H9 (cell line): ENCODE results near the gene HMG20B. TPM values are rescaled to one million over a fixed set of nuclear protein-coding genes. Genes with fewer than 3 reads are reported as not detected.

Source experiments
- DNase-seq: peaks from one replicate; pipeline ENCODE4 v3.0.0-alpha.2; 2017
- H2AFZ ChIP-seq: one replicate; pipeline ENCODE4 v1.6.1; 2013; ENCODE audit warnings: mild to moderate bottlenecking, low read length, control low read depth, moderate library complexity
- H2AK5ac ChIP-seq: 2 replicates; pipeline ENCODE4 v1.6.1; 2013; ENCODE audit warnings: low read length, control low read depth, mixed read lengths; ENCODE audit not compliant: insufficient read length
- H2BK120ac ChIP-seq: one replicate; pipeline ENCODE4 v1.6.1; 2013; ENCODE audit warnings: low read depth, mild to moderate bottlenecking, low read length, control low read depth, inconsistent platforms; ENCODE audit not compliant: poor library complexity, severe bottlenecking
- H2BK12ac ChIP-seq: 2 replicates; pipeline ENCODE4 v1.6.1; 2013; ENCODE audit warnings: low read length, control low read depth, mixed read lengths, low read depth; ENCODE audit not compliant: insufficient read length
- H2BK15ac ChIP-seq: 2 replicates; pipeline ENCODE4 v1.6.1; 2013; ENCODE audit warnings: low read depth, low read length, control low read depth
- H2BK20ac ChIP-seq: one replicate; pipeline ENCODE4 v1.6.1; 2013; ENCODE audit warnings: low read depth, mild to moderate bottlenecking, low read length, control low read depth, inconsistent platforms; ENCODE audit not compliant: poor library complexity, severe bottlenecking
- H2BK5ac ChIP-seq: 2 replicates; pipeline ENCODE4 v1.6.1; 2013; ENCODE audit warnings: low read length, control low read depth, mixed read lengths; ENCODE audit not compliant: insufficient read length
- H3K14ac ChIP-seq: 2 replicates; pipeline ENCODE4 v1.6.1; 2013; ENCODE audit warnings: low read length, control low read depth; ENCODE audit not compliant: insufficient read depth
- H3K18ac ChIP-seq: 2 replicates; pipeline ENCODE4 v1.6.1; 2013; ENCODE audit warnings: low read depth, mild to moderate bottlenecking, mixed read lengths, low read length, control low read depth; ENCODE audit not compliant: insufficient read length
- H3K23ac ChIP-seq: 2 replicates; pipeline ENCODE4 v1.6.1; 2013; ENCODE audit warnings: low read length, control low read depth, mixed read lengths, low read depth; ENCODE audit not compliant: insufficient read length
- H3K23me2 ChIP-seq: 2 replicates; pipeline ENCODE4 v1.6.1; 2013; ENCODE audit warnings: low read depth, mild to moderate bottlenecking, mixed read lengths, low read length, control low read depth; ENCODE audit not compliant: insufficient read length, poor library complexity, severe bottlenecking
- H3K27ac ChIP-seq: 2 replicates; pipeline ENCODE4 v1.5.1; 2013; ENCODE audit warnings: low read length, control low read depth, mixed read lengths, low read depth; ENCODE audit not compliant: insufficient read length
- H3K27me3 ChIP-seq: 2 replicates; pipeline ENCODE4 v1.6.1; 2013; ENCODE audit warnings: low read length, control low read depth, inconsistent platforms; ENCODE audit not compliant: insufficient read depth
- H3K4ac ChIP-seq: 2 replicates; pipeline ENCODE4 v1.6.1; 2013; ENCODE audit warnings: low read depth, mild to moderate bottlenecking, control low read depth, inconsistent platforms, low read length, moderate library complexity
- H3K4me1 ChIP-seq: 2 replicates; pipeline ENCODE4 v1.6.1; 2013; ENCODE audit warnings: low read length, control low read depth, inconsistent platforms; ENCODE audit not compliant: insufficient read depth
- H3K4me2 ChIP-seq: 2 replicates; pipeline ENCODE4 v1.6.1; 2013; ENCODE audit warnings: low read length, control low read depth, mixed read lengths; ENCODE audit not compliant: insufficient read length, insufficient read depth
- H3K56ac ChIP-seq: 2 replicates; pipeline ENCODE4 v1.6.1; 2013; ENCODE audit warnings: low read depth, mild to moderate bottlenecking, mixed read lengths, low read length, control low read depth; ENCODE audit not compliant: insufficient read length
- H3K79me1 ChIP-seq: 2 replicates; pipeline ENCODE4 v1.6.1; 2013; ENCODE audit warnings: low read depth, mild to moderate bottlenecking, moderate library complexity, low read length, control low read depth, inconsistent platforms; ENCODE audit not compliant: insufficient read depth, poor library complexity, severe bottlenecking
- H3K79me2 ChIP-seq: 2 replicates; pipeline ENCODE4 v1.6.1; 2013; ENCODE audit warnings: low read length, control low read depth, inconsistent platforms; ENCODE audit not compliant: insufficient read depth
- H3K9ac ChIP-seq: 2 replicates; pipeline ENCODE4 v1.6.1; 2013; ENCODE audit warnings: low read length, control low read depth, mixed read lengths; ENCODE audit not compliant: insufficient read length; ENCODE audit errors: extremely low read depth
- H3K9me3 ChIP-seq: one replicate; pipeline ENCODE4 v1.6.1; 2013; ENCODE audit warnings: low read depth, low read length, inconsistent platforms; ENCODE audit not compliant: control insufficient read depth
- H3T11ph ChIP-seq: one replicate; pipeline ENCODE4 v1.6.1; 2013; ENCODE audit warnings: mild to moderate bottlenecking, low read length, control low read depth, inconsistent platforms
- H4K20me1 ChIP-seq: one replicate; pipeline ENCODE4 v1.6.1; 2013; ENCODE audit not compliant: control insufficient read depth, insufficient read length, insufficient read depth
- H4K5ac ChIP-seq: 2 replicates; pipeline ENCODE4 v1.6.1; 2013; ENCODE audit warnings: low read depth, mild to moderate bottlenecking, mixed read lengths, low read length, control low read depth; ENCODE audit not compliant: insufficient read length
- H4K8ac ChIP-seq: replicated peaks from 2 replicates; pipeline ENCODE4 v1.6.1; 2013; ENCODE audit warnings: low read length, control low read depth, mixed read lengths, low read depth; ENCODE audit not compliant: insufficient read length
- H4K91ac ChIP-seq: 2 replicates; pipeline ENCODE4 v1.6.1; 2013; ENCODE audit warnings: low read depth, mild to moderate bottlenecking, moderate library complexity, mixed read lengths, low read length, control low read depth; ENCODE audit not compliant: insufficient read length
- H3K27ac Mint-ChIP-seq, 3 experiments: 2 replicates in 2 of 3; 3 replicates in 1 of 3; pipeline ENCODE4 v1.8.0; 2020 to 2021; ENCODE audit warnings: mixed read lengths in 3 of 3, mild to moderate bottlenecking in 1 of 3, moderate library complexity in 1 of 3
- H3K27me3 Mint-ChIP-seq: 2 replicates; pipeline ENCODE4 v1.8.0; 2021; ENCODE audit warnings: low read depth, mild to moderate bottlenecking, moderate library complexity, mixed read lengths
- H3K36me3 Mint-ChIP-seq, 3 experiments: 2 replicates in 2 of 3; 3 replicates in 1 of 3; pipeline ENCODE4 v1.8.0; 2020 to 2021; ENCODE audit warnings: low read depth in 3 of 3, mixed read lengths in 3 of 3; ENCODE audit not compliant: insufficient read depth in 1 of 3
- H3K4me1 Mint-ChIP-seq, 2 experiments: 2 replicates each; pipeline ENCODE4 v1.8.0; 2020; ENCODE audit warnings: mixed read lengths in 2 of 2
- H3K4me3 Mint-ChIP-seq, 2 experiments: 2 replicates in 1 of 2; 3 replicates in 1 of 2; pipeline ENCODE4 v1.8.0; 2020 to 2021; ENCODE audit warnings: mild to moderate bottlenecking in 2 of 2, mixed read lengths in 2 of 2, moderate library complexity in 1 of 2
- H3K9me3 Mint-ChIP-seq, 2 experiments: 2 replicates in 1 of 2; 3 replicates in 1 of 2; pipeline ENCODE4 v1.8.0; 2020; ENCODE audit warnings: mild to moderate bottlenecking in 2 of 2, mixed read lengths in 2 of 2, moderate library complexity in 1 of 2
- WGBS: extraction: QIAGEN DNeasy Blood & Tissue Kit; methylation state at CpG from one replicate; pipeline ENCODE4 v1.1.7; 2013; ENCODE audit warnings: missing lambda C conversion rate, low lambda C conversion rate, mixed read lengths; ENCODE audit not compliant: insufficient read length; ENCODE audit errors: extremely low coverage; 5-methylcytosine and 5-hydroxymethylcytosine counted together
- total RNA-seq: library from RNA; stranded (reverse); gene quantifications from 2 replicates; pipeline ENCODE4 v1.2.1, GENCODE V29; 2021
- TF ChIP-seq, protein P1 (sequence below): fragments of 200-600 bp; sonication (generic); conservative IDR thresholded peaks from 3 replicates; pipeline ENCODE4 v1.8.0; 2021; ENCODE audit warnings: antibody characterized with exemption, mild to moderate bottlenecking

The HMG20B gene
- total RNA-seq, 1 experiment from 2014 or later = 58.1 TPM

DNA sequence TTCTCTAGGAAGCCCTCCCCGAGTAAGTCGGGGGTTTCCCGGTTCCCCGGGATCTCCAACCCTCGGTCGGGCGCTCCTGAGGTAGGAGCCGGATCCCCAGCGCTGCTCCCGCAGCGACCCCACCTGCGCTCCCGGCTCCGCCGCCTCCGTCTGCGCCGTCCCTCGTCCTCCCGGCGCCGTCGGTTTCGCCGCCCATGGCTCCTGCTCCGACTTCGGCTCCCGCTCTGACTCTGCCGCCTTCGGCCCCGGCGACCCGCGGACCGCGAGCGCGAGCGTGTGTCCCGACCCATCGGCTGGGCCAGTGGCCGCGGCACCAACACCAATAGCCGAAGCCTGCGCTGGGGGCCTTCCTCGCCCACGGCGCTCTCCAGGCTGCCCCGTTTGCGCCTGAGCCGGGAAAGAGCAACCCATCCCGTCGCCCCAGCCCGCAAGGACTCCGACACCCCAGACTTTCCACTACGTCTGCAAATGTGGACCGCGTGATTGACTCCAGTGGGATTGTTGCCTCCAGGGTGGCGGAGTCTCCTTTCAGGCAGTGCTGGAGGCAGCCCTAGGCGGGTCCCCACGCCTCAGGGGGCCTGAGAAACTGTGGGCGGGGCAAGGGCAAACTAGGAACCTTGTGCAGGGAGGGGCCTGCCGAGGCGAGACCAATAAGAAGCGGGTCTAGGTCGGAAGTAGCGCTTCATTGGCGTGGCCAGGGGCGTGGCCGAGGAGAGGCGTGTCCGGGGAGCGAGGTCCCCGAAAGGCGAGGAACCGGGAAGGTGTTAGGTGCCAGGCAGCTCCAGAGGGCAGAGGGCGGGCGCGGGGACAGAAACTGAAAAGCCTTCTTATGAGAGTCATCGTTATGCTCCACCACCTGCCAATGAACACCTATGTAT is 54.0 kb downstream of the HMG20B start, which contains the start of gene CACTIN:
CACTIN (minus strand) TSS at position 318 of the 878 bp plus-strand sequence; CDS start at position 290, 28 bp downstream.
- Histone ChIP-seq H3K18ac (peak within 1 kb of the TSS; percentile 100), H3K14ac (peak within 1 kb of the TSS; percentile 99), H3K4me2 (peak within 1 kb of the TSS; percentile 93), H3K27me3 (no peaks in the 10 kb centered on the region), H3K23ac (no peak within 1 kb of the TSS), H3K4me1 (0 out of 2 replicates have a peak, but pooled peaks cover 2% of the 10 kb centered on the region), H2BK20ac (no peak within 1 kb of the TSS), H4K5ac (peak within 1 kb of the TSS; percentile 65), H3K23me2 (peaks cover 5% of the 10 kb centered on the region), H2AFZ (no peak within 1 kb of the TSS), H4K8ac (peak within 1 kb of the TSS; percentile 60), H3T11ph (peak within 1 kb of the TSS; percentile 86), H2BK5ac (peak within 1 kb of the TSS; percentile 77), H3K4ac (no peak within 1 kb of the TSS; the same call in 1 of the 2 replicates), H3K9me3 (no peaks in the 10 kb centered on the region), H4K91ac (no peak within 1 kb of the TSS), H4K20me1 (no peaks in the 10 kb centered on the region), H2BK12ac (no peak within 1 kb of the TSS), H3K79me2 (peaks cover 7% of the 10 kb centered on the region; the same call in 1 of the 2 replicates), H3K9ac (peak within 1 kb of the TSS; percentile 89), H2AK5ac (no peak within 1 kb of the TSS), H2BK120ac (no peak within 1 kb of the TSS), H3K56ac (no peak within 1 kb of the TSS), H2BK15ac (no peak within 1 kb of the TSS), H3K27ac (peak within 1 kb of the TSS; percentile 20), H3K79me1 (no peaks in the 10 kb centered on the region)
- peak within 1 kb of the TSS; percentile 99 to 100 (median 99) for H3K27ac Mint-ChIP-seq
- WGBS = no CpG with 5 or more reads among the region's 80 CpGs
- peaks cover 4 to 19% (median 13%) of the 10 kb centered on the region in 3 experiments; a peak in 6 of 7 replicates for H3K36me3 Mint-ChIP-seq
- no peaks in the 10 kb centered on the region; the same call in 1 of the 2 replicates for H3K27me3 Mint-ChIP-seq
- no peaks in the 10 kb centered on the region for H3K9me3 Mint-ChIP-seq
- H3K4me3 Mint-ChIP-seq = peak within 1 kb of the TSS; percentile 96 to 97
- TF ChIP-seq, protein P1, sequence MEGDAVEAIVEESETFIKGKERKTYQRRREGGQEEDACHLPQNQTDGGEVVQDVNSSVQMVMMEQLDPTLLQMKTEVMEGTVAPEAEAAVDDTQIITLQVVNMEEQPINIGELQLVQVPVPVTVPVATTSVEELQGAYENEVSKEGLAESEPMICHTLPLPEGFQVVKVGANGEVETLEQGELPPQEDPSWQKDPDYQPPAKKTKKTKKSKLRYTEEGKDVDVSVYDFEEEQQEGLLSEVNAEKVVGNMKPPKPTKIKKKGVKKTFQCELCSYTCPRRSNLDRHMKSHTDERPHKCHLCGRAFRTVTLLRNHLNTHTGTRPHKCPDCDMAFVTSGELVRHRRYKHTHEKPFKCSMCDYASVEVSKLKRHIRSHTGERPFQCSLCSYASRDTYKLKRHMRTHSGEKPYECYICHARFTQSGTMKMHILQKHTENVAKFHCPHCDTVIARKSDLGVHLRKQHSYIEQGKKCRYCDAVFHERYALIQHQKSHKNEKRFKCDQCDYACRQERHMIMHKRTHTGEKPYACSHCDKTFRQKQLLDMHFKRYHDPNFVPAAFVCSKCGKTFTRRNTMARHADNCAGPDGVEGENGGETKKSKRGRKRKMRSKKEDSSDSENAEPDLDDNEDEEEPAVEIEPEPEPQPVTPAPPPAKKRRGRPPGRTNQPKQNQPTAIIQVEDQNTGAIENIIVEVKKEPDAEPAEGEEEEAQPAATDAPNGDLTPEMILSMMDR = no peak
- DNase-seq = peak; percentile 98
- H3K4me1 Mint-ChIP-seq = peaks cover 4 to 13% of the 10 kb centered on the region in 2 experiments
